HCEC 1CT (cell line): ENCODE data around the gene GINS1.

Source experiments
- DNase-seq: peaks from one replicate; pipeline ENCODE4 v3.0.0-alpha.2; 2017

Gene GINS1

GRCh38 chr20:25478889-25479568, 71.6 kb downstream of the GINS1 start:
- DNase-seq = no peak

- DNase-seq = no peak
Measured at GRCh38 chr20:25479638-25480037, 72.2 kb downstream of the GINS1 start.

- no peak for DNase-seq
Measured at GRCh38 chr20:25480156-25480555, 72.7 kb downstream of the GINS1 start.

GRCh38 chr20:25480797-25481196, 73.3 kb downstream of the GINS1 start:
- no peak for DNase-seq

- no peak for DNase-seq
Measured at GRCh38 chr20:25481235-25481917, 73.9 kb downstream of the GINS1 start.

- no peak for DNase-seq
Measured at GRCh38 chr20:25481918-25482253, 74.4 kb downstream of the GINS1 start.

GRCh38 chr20:25483431-25484132, 76.1 kb downstream of the GINS1 start:
- no peak for DNase-seq

- no peak for DNase-seq
Measured at GRCh38 chr20:25484224-25484846, 76.9 kb downstream of the GINS1 start.

GRCh38 chr20:25484911-25485511, 77.5 kb downstream of the GINS1 start:
- DNase-seq = no peak

- DNase-seq = no peak
Measured at GRCh38 chr20:25485872-25486271, 78.4 kb downstream of the GINS1 start.

GRCh38 chr20:25486377-25486776, 78.9 kb downstream of the GINS1 start:
- DNase-seq = no peak

- no peak for DNase-seq
Measured at GRCh38 chr20:25487306-25487705, 79.8 kb downstream of the GINS1 start.

GRCh38 chr20:25487975-25488374, 80.5 kb downstream of the GINS1 start:
- DNase-seq = no peak

- no peak for DNase-seq
Measured at GRCh38 chr20:25489221-25489871, 81.9 kb downstream of the GINS1 start.

- DNase-seq = no peak
Measured at GRCh38 chr20:25490656-25491445, 83.4 kb downstream of the GINS1 start.

- no peak for DNase-seq
Measured at GRCh38 chr20:25491446-25492038, 84.1 kb downstream of the GINS1 start.

- DNase-seq = no peak
Measured at GRCh38 chr20:25493137-25493536, 85.7 kb downstream of the GINS1 start.

- DNase-seq = no peak
Measured at GRCh38 chr20:25493748-25494505, 86.5 kb downstream of the GINS1 start.

- no peak for DNase-seq
Measured at GRCh38 chr20:25494506-25495188, 87.2 kb downstream of the GINS1 start.

- no peak for DNase-seq
Measured at GRCh38 chr20:25495189-25495824, 87.8 kb downstream of the GINS1 start.
